ENCODE results near the gene FHOD3.

GRCh38 chr18:36527051-36527450 lies 229.5 kb downstream of the FHOD3 start:
- TF ChIP-seq GATA2 (IDR thresholded peaks at IDR 0.05; ENCODE audit: low read depth, low read length): no peak
- no peak for TF ChIP-seq GATA3 (IDR thresholded peaks at IDR 0.05; ENCODE audit: low read depth, low read length)

Measured in SH-SY5Y (cell line).